ENCODE measurements around the gene LIMCH1.

The LIMCH1 gene

GRCh38 chr4:41528512-41529205 is 9.3 kb upstream of the LIMCH1 start:
- no peak for DNase-seq (ENCODE audit: low spot score)

DNA sequence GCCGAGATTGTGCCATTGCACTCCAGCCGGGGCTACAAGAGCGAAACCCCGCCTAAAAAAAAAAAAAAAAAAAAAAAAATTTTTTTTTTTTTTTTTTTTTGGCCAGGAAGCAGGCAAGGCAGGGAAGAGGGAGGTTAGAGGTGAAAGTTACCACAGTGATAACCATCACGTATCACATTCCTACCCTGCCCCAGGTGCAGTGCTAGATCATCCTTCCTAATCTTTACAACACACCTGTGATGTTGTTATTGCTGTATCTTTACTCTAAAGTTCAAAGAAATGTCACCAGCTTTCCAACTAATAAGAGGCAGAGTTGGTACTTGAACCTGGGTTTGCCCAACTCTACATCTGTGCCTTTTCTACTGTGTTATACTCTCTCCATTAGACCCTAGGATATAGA is 7.2 kb upstream of the LIMCH1 start:
- DNase-seq (ENCODE audit: low spot score), result no peak

GRCh38 chr4:41532336-41532735 is 5.6 kb upstream of the LIMCH1 start:
- DNase-seq (ENCODE audit: low spot score), result no peak

DNA sequence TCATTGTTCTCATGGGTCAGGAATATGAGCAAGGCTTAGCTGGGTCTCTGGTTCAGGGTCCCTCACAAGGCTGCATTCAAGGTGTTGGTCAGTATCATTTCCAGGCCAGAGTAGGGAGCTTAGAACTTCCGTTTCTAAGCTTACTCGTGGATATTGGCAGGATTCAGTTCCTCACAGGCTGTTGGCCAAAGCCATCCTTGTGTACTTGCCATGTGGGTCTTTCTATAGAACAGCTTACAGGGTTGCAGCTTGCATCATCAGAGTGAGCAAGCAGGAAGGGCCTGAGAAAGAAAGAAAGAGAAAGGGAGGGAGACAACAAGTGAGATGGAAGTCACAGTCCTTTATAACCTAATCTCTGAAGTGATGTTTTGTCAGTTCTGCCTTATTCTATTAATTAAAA is 5.1 kb upstream of the LIMCH1 start:
- no peak for DNase-seq (ENCODE audit: low spot score)

DNA sequence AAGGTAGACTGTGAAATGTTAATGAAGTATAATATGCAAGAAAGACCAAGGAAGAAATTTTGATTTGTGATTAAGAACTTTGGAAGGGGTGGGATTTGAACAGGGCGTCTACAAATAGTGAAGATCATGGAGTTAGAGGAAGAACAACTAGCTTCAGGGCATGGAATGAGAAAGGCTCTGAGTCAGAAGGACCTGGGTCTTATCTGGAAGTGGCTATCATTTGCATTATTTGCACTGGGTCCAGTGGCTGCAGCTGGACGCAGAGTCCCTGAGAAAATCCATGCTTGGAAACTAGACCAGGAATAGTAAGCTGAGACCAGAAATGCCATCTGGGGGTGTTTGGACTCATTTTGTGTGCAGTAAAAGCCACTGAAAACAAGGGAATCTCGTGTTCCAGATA is 4.3 kb upstream of the LIMCH1 start:
- DNase-seq (ENCODE audit: low spot score), result no peak

DNA sequence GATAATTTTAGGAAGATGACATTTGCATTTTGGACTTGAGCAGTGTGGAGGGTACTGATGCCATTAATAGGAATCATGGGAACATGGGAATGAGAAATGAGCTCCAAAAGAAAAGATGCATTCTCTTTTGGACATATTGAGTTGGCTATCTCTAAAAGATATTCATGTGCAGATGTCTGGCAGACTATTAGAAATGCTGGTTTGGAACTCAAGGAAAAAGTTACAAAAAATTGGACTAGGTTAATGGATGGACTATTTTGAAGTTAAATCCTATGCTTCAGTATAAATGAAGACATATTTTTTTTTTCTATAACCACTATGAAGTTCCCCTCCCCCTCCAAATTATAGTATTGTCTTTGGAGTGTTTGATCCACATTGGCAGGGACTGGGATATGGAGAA is 3.6 kb upstream of the LIMCH1 start:
- no peak for DNase-seq (ENCODE audit: low spot score)

GRCh38 chr4:41535911-41536371 is 2.0 kb upstream of the LIMCH1 start:
- no peak for DNase-seq (ENCODE audit: low spot score)

GRCh38 chr4:41537292-41537890 is 566 bp upstream of the LIMCH1 start:
- no peak for DNase-seq (ENCODE audit: low spot score)

GRCh38 chr4:41538887-41539498 is 1.0 kb downstream of the LIMCH1 start:
- no peak for DNase-seq (ENCODE audit: low spot score)

- no peak for DNase-seq (ENCODE audit: low spot score)
Observed at GRCh38 chr4:41539711-41540110, 1.8 kb downstream of the LIMCH1 start.

DNA sequence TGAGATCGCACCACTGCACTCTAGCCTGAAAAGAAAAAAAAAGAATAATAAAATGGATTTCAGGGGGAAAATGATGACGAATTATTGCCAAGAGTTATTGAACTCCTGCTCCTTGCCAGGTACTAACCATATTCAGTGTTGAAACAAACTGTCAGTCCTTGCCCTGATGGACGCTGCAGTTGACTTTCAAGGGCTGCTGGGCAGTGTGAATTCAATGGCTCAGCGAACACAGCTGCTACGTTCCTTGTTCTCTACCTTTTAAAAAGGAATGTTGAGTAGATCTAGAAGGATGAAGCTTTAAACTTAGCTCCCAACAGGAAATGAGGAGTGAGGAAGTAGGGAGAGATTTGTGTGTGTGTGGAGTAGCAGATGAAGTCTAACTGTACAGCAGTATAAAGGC is 2.7 kb downstream of the LIMCH1 start:
- DNase-seq (ENCODE audit: low spot score), result no peak

DNA sequence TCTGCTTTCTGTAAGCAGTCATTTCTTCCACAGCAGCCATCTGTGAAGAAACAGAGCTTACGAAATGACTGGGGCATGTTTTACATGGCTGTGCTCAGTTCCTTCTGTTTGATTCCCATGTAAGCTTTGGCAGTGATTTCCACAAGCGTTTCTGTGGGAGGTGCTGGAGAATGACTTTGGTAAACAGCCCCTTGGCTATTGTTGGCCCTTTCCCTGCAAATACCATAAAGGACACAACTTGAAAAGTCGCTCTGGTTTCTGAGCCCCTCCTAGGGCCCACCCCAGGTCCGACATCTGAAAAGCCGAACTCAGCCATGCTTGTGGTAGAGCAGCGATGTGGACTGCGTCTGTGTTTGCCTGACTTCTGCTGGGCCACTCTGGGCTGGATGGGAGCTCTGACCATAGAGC is 3.7 kb downstream of the LIMCH1 start:
- no peak for DNase-seq (ENCODE audit: low spot score)

- DNase-seq (ENCODE audit: low spot score), result no peak
Observed at GRCh38 chr4:41542526-41543275, 4.7 kb downstream of the LIMCH1 start.

GRCh38 chr4:41545238-41545637 is 7.3 kb downstream of the LIMCH1 start:
- DNase-seq (ENCODE audit: low spot score), result no peak

- no peak for DNase-seq (ENCODE audit: low spot score)
Observed at GRCh38 chr4:41546638-41547037, 8.7 kb downstream of the LIMCH1 start.

DNA sequence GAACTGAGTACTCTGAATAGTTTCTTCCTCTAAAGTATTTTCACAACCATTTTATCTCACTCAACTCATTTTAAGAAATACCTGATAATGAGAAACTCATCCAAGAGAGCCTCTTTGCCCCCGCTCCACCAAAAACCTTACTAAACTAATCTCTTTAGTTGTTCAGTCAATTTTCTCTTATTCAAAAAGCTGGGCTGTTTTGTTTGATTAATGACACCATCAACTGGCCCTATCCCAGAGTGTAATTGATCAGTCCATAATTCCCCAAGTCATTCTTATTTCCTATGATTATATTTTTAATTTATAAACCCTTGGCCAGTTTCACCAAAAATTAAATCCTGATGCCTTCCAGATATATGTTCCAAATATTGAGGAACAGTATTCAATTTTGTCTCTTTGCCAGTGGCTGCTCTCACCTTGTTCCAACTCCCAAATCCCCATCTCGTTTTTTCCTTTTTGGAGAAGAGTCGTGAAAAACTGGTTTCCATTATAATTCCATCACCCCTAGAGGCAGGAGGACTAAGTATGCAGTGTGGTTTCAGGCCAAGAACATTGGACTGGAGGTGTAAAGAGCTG is 10.4 kb downstream of the LIMCH1 start:
- DNase-seq (ENCODE audit: low spot score), result no peak

DNA sequence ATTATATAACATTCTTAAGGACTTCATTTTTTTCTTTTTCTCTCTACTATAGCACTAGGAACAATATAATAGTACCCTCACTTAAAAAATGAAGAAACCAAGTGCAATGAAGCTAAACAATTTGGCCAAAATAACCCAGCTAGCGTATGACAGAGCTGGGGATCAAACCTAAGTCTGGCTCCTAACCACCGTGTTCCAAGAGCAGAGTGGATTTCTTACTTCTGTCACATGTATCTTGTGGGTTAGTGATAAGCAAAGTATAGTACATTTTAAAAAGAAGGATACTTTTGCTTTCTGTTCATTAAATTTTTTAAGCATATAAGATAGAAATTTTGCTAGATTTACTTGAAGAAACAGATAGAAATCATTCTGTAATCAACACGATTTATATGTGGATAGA is 11.5 kb downstream of the LIMCH1 start:
- no peak for DNase-seq (ENCODE audit: low spot score)

GRCh38 chr4:41550308-41550707 is 12.4 kb downstream of the LIMCH1 start:
- no peak for DNase-seq (ENCODE audit: low spot score)

DNA sequence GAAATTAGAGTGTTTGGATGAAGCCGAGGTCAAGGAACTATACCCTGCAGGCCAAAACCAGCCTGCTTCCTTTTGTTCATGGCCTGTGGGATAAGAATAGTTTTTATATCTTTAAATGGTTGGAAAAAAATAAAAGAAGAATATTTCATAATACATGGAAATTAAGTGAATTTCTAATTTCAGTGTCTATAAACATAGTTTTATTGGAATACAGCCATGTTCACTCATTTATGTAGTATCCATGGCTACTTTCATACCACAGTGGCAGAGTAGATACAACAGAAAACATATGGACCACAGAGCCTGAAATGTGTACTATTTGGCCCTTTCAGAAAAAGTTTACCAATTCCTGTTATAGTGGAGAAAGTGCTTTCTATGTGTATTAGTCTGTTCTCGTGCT is 13.6 kb downstream of the LIMCH1 start:
- DNase-seq (ENCODE audit: low spot score), result no peak

- DNase-seq (ENCODE audit: low spot score), result no peak
Observed at GRCh38 chr4:41554905-41555304, 16.9 kb downstream of the LIMCH1 start.

- no peak for DNase-seq (ENCODE audit: low spot score)
Observed at GRCh38 chr4:41556526-41556925, 18.6 kb downstream of the LIMCH1 start.

DNA sequence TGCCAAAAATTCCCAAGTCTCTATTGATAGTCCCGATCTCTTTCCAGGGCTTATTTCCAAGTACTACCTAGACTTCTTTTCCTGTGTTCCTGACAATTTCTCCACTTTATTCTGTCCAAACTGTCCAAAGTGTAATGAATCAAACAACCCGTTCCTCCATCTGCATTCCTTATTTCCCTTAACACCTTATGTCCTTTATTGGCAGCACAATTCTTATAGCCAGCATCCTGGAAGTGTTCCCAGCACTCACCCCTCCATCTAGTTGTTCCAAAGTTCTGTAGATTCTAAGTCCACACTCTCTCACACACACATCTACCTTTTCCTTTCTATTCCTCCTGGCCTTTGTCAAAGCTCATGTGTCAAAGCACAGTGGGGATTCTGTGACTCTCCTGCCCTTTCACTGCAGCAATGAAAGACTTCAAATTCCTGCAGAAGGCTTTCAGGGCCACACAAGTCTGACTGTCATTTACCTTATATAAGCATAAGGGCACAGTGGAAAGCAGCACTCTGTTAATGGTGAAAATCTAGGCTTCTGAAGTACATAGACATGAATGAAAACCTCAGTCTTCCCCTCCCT is 22.1 kb downstream of the LIMCH1 start:
- no peak for DNase-seq (ENCODE audit: low spot score)

Measured in hematopoietic multipotent progenitor cell treated with erythropoietin and hydrocortisone succinate and interleukin-3 and kit ligand, for 17 days (in vitro differentiated cells).